Liver (tissue), 3 donors: ENCODE results near the gene ERBB4.

Source experiments
- CTCF ChIP-seq: fragments of 150-350 bp; IDR thresholded peaks from 2 replicates; pipeline ENCODE4 v1.5.1; 2017; ENCODE audit warnings: improper control_type of control experiment, low read depth, low read length; ENCODE audit not compliant: missing input control
- GABPA ChIP-seq, 2 donors: IDR thresholded peaks in 1 of 2; conservative IDR thresholded peaks in 1 of 2; 2 replicates each; pipeline ENCODE4 v1.6.1; 2016; ENCODE audit warnings: antibody characterized with exemption in 2 of 2, mild to moderate bottlenecking in 1 of 2, moderate library complexity in 1 of 2
- MAX ChIP-seq: IDR thresholded peaks from 2 replicates; pipeline ENCODE4 v1.6.1; 2016; ENCODE audit warnings: antibody characterized with exemption
- RAD21 ChIP-seq, 2 donors: IDR thresholded peaks; 2 replicates each; pipeline ENCODE4 v1.6.1; 2016; ENCODE audit warnings: antibody characterized with exemption in 2 of 2, mild to moderate bottlenecking in 2 of 2
- TAF1 ChIP-seq: conservative IDR thresholded peaks from 2 replicates; pipeline ENCODE4 v1.6.1; 2016; ENCODE audit warnings: antibody characterized with exemption, mild to moderate bottlenecking
- YY1 ChIP-seq: IDR thresholded peaks from 2 replicates; pipeline ENCODE4 v1.6.1; 2016; ENCODE audit warnings: antibody characterized with exemption, mild to moderate bottlenecking
- TF ChIP-seq, protein P1 (sequence below): IDR thresholded peaks from 2 replicates; pipeline ENCODE4 v1.6.1; 2016; ENCODE audit warnings: antibody characterized with exemption, mild to moderate bottlenecking
- TF ChIP-seq, protein P2 (sequence below): IDR thresholded peaks from 2 replicates; pipeline ENCODE4 v1.6.1; 2016; ENCODE audit warnings: antibody characterized with exemption
- donor health status: healthy.
- donor health status: healthy.

- TF ChIP-seq CTCF (no peak), RAD21 (IDR thresholded peaks at IDR 0.05) (no peak), TAF1 (no peak), YY1 (no peak), MAX (no peak), GABPA (IDR thresholded peaks at IDR 0.05 in 1 of 2, conservative IDR thresholded peaks at IDR 0.05 in 1 of 2) (no peak)
- TF ChIP-seq, protein P1, sequence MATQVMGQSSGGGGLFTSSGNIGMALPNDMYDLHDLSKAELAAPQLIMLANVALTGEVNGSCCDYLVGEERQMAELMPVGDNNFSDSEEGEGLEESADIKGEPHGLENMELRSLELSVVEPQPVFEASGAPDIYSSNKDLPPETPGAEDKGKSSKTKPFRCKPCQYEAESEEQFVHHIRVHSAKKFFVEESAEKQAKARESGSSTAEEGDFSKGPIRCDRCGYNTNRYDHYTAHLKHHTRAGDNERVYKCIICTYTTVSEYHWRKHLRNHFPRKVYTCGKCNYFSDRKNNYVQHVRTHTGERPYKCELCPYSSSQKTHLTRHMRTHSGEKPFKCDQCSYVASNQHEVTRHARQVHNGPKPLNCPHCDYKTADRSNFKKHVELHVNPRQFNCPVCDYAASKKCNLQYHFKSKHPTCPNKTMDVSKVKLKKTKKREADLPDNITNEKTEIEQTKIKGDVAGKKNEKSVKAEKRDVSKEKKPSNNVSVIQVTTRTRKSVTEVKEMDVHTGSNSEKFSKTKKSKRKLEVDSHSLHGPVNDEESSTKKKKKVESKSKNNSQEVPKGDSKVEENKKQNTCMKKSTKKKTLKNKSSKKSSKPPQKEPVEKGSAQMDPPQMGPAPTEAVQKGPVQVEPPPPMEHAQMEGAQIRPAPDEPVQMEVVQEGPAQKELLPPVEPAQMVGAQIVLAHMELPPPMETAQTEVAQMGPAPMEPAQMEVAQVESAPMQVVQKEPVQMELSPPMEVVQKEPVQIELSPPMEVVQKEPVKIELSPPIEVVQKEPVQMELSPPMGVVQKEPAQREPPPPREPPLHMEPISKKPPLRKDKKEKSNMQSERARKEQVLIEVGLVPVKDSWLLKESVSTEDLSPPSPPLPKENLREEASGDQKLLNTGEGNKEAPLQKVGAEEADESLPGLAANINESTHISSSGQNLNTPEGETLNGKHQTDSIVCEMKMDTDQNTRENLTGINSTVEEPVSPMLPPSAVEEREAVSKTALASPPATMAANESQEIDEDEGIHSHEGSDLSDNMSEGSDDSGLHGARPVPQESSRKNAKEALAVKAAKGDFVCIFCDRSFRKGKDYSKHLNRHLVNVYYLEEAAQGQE, result no peak
- TF ChIP-seq, protein P2, sequence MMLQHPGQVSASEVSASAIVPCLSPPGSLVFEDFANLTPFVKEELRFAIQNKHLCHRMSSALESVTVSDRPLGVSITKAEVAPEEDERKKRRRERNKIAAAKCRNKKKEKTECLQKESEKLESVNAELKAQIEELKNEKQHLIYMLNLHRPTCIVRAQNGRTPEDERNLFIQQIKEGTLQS, result no peak
Observed at GRCh38 chr2:211494536-211494935, 1044.1 kb downstream of the ERBB4 start.
